HTERT RPE-1 (cell line): ENCODE data around the gene LPIN1.
"Not testable (repeated sequence)": the region's sequence is repeated elsewhere in the genome, so short reads cannot be mapped to it uniquely, and the experiment has no call there.

Source experiments
- in situ Hi-C: fragments of 300-500 bp; cut with MboI; formaldehyde crosslinking; loops from 4 replicates; pipeline ENCODE4 v1.14.3; 2020; ENCODE audit warnings: low sequenced_read_pairs

LPIN1 gene

DNA sequence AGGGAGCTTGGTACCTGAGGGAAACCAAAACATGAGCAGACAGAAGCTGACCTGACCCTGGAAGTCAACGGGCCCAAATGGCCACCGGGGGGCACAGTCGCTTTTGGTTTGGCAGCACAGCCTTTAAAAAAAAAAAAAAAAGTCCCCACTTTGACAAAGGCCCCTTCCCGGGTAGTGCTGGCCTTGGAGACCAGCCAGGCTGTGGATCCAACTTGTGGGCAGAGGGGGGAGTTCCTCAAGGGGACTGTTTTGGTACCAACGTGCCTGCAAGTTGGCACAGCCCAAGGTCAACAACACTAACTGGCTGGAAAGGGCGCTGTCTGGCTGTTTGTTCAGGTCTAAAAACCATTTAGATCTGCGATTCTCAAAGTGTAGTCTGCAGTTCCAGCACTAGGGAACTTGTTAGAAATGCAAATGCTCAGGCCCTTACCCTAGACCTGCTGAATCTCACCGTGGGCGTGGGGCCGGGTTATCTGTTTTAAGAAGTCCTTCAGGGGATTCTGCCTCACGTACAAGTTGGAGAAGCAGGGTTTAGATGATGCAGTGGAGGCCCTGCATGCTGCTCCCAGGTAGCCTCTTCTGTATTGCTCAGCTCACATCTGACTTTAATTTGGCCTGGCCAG is 83.0 kb downstream of the LPIN1 start:
- in situ Hi-C loops = no loop called here

DNA sequence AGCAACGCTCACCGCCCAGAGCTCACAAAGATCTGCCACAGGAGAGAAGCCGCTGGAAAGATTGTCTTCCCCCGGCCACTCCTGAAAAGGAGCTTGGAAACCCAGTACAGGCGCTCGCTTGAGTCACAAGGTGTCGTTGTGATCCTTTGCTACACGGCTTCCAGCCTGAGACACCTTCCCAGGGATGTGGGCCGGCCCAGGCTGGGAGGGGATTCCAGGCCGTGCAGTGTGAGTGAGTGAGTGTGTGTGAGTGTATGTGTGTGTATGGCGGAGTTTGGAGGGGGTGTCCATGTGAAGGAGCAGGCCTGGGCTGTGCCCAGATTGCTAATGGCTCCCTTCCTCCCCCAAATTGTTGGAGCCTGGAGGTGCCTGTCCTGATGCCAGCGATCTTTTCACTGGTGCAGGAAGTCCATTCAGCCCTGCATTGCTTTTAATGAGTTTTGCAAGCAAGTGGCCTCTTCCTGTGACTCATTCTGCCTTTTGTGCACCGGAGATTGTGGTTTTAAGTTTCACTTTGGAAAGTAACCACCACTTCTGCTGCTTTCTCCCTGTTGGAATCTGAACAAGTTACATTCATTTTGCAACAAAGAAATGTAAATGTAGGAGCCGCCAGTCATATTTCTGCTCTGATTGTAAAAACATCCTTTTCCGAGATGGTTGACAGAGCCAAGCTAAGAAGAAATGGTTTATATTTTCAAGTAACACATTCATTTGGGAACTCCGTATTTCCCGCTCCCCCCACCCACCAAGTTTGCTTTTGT is 83.7 kb downstream of the LPIN1 start:
- in situ Hi-C loops = no loop called here

DNA sequence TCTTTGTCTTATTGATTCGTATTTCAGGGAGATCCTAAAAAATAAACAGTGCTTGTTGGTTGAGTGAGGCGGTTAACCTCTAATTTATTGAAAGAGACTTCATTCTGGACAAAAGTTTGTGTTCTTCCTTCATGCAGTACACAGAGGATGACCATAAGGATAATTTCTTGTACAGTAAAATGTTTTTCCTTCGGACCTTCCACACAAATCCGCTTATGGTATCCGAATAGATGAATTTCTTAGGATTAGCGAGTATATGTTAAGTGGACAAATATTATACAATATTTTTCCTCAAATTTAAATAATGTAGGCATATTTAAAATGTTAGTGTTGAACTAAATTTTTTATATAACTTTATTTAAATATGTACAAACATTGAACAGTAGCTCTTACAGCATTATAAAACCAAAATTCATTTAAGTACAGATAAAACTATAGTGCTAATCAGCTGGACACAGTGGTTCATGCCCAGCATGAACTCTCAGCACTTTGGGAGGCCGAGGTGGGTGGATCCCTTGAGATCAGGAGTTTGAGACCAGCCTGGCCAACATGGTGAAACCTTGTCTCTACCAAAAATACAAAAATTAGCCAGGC is 84.4 kb downstream of the LPIN1 start:
- in situ Hi-C loops = no loop called here

DNA sequence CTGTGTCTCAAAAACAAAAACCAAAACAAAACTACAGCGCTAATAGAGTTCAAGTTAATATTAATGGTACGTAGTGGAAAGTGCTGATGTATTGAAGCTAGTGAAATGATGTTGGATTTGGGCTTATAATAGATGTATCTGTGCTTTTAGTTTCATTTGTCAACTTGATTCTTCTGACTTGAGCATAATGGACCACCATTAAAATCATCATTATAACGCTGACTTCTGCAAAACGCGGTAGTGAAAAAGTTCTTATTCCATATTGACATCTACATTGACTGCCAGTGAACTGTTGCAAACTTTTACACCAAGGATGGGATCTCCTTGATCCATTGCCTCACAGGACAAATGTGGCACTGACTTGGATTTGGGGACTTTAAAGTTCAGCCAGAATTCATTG is 85.0 kb downstream of the LPIN1 start:
- in situ Hi-C loops = no loop called here

DNA sequence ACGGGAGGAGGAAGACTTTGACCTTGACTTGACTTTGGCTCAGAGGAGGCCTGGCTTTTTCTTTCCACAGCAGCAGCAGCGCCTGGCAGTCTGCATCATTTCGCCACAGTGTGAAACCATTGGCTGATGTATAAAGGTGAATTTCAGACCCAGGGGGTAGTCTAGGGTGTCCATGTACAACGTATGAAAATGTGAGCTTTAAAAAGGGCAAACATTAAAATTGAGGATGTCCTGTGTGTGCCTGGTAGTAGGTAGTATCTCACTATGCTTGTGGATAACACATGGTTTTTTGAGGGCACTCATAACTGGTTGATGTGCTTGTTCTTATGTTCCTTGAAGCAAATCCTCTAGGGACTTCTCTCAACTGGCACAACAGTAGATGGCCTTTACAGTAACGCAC is 86.1 kb downstream of the LPIN1 start:
- in situ Hi-C loops = no loop called here

DNA sequence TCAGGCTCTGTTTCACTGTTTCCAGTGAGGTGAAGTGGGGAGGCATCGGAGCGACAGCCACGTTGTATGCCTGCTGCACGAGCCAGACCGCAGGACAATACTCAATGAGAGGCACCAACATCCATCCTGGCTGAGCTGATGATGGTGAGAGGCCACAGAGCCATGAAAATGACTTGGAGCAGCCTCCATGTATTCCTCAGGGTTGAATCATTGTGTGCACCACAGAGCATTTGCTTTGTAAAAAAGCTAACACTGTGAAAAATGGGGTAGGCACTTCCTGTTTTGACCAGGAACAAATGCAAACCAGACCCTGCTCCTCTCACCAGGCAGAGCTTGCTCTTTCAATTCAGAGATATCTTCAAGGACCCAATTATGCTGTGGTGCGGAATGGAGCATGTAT is 87.2 kb downstream of the LPIN1 start:
- in situ Hi-C loops = no loop called here

DNA sequence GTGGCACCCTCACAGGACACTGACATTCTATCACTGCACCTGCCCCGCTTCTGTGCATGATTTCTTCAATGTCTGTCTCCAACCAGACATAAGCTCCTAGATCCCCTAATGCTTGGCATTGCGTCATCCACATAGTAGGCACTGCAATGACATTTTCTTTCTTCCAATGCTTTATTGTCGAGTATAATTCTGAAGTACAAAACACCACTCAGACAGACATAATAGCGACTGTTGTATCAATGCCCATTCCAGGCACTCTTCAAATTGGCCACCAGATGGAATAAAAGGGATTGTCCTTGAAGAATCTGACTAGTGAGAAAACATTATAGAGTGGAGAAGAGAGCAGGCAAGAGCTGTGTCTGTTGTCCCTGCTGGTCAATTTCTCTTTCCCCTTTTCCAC is 89.0 kb downstream of the LPIN1 start:
- in situ Hi-C loops = no loop called here

DNA sequence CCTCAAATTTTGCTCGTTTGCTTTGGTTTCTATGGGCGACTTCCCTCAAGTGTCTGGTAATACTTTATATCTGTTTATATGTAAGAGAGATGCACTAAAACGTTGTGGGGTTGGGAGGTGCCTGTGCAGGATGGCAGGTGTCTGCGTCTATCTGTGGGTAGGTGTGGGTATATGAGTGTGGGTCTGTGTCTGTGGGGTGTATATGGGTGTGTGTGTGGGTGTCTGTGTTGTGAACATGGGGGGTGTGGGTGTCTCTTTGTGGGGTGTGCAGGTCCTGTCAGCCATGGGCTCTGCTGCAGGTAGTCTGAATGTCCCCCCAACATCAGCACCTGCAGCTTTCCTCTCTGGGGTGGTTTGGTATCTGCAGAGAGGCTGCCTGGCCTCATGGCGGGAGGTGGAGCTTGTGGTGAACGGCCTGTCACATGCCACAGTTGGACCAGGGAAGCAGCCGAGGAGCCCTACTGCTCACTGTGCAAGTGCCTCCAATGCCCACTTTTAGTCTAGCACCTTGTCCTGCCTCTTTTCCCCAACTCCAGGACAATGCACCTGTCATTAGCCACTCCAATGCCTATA is 90.3 kb downstream of the LPIN1 start:
- in situ Hi-C loops = no loop called here

DNA sequence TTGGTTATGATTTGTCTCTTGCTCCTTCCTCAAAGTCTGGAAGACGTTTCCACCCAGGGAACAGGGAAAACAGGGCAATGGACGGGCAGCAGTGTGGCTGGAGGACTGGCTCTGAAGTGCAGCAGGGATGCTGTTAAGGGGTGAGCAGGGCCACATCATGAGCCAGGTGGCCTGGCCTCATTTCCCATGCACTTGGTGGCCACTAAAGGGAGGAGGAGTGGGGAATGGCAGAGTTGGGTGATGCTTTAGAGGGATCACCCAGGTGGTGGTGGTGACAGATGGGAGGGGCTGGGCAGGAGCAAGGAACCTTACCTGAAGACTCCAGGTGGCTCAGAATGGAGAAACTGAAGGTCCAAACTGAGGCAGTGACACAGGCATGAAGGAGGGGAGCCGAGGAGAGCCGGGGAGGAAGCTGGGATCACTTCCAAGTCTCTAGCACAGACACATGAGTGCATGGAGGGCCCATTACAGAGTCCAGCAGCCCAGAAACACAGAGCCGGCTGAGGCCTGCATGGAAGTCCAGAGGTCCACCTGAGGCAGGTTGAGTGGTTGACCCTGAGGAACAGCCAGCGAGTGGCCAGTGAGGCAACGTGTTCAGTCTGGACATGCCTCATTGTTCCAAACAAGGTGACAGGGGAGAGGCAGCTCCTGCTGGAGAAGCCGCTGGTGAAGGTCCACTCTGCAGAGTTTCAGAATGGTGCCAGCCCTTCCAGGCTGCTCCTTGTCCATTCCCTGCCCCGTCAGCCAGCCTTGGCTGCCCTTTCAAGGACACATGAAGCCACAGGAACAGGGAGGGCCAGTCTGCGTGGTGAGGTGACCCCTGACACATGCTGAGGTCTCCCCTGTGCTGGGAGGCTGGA is 91.7 kb downstream of the LPIN1 start:
- in situ Hi-C loops = no loop called here

DNA sequence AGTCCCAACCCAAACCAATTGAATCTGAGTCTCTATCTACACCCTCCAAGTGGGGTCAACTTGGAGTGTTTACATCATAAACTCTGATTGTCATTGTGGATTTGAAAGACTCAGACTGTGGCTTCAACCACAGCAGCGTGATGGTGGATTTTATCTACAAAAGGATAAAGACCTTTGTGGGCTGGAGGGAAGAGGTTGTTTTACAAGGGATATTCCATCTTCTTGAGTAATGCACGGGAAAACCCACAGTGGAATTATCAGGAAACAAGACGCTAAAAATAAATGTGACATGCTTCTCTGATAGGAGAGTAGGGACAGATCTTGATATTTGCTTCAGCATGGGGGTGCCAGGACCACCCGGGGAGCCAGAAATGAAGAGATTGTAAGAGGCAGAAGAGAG is 93.5 kb downstream of the LPIN1 start:
- in situ Hi-C loops = no loop called here

DNA sequence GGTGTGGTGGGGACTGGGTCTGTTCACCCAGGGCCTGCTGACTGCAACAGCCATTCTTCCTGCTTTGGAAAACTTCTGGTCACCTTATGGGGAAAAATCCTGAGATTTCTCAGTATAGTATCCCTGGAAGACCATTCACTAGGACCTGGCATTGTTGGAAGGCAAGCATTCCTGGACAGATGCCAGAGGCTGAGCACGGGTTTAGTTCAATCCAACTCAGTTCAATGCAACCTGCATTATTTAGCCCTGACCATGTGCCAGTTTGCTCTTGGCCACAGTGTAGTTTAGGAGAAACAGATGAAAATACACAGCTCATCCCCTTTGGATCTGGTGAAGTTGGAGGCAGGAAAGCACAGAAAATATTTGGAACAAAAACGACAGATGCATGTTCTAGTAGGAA is 95.9 kb downstream of the LPIN1 start:
- in situ Hi-C loops = no loop called here

DNA sequence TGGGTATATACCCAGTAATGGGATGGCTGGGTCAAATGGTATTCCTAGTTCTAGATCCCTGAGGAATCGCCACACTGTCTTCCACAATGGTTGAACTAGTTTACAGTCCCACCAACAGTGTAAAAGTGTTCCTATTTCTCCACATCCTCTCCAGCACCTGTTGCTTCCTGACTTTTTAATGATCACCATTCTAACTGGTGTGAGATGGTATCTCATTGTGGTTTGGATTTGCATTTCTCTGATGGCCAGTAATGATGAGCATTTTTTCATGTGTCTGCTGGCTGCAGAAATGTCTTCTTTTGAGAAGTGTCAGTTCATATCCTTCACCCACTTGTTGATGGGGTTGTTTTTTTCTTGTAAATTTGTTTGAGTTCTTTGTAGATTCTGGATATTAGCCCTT is 98.4 kb downstream of the LPIN1 start:
- in situ Hi-C loops = not testable (repeated sequence)

DNA sequence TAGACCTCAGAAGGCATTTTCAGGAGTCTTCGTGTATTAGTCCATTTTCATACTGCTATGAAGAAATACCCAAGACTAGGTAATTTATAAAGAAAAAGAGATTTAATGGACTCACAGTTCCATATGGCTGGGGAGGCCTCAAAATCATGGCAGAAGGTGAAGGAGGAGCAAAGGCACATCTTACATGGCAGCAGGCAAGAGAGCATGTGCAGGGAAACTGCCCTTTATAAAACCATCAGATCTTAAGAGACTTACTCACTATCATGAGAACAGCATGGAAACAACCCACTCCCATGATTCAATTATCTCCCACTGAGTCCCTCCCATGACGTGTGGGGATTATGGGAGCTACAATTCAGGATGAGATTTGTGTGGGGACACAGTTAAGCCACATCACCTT is 101.5 kb downstream of the LPIN1 start:
- in situ Hi-C loops = not testable (repeated sequence)

DNA sequence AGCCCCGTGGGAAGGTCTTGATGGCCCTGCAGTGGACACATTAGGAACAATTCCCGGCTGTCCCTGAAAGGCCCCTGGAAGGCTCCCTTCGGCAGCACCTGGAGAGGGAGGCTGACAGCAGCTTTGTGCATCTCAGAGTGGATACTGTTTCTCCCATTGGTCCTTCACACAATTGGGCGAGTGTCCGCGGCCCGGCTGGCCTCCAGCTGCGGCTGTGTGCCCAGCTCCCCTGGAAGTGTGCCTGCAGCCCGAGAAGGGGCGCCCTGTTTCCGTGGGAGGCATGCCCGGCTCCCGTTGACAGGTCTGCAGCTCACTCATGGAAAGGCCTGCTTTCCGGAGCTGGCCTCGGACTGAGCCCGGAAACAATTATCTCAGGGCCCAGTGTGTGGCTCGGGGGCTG is 103.7 kb downstream of the LPIN1 start:
- in situ Hi-C loops = no loop called here

DNA sequence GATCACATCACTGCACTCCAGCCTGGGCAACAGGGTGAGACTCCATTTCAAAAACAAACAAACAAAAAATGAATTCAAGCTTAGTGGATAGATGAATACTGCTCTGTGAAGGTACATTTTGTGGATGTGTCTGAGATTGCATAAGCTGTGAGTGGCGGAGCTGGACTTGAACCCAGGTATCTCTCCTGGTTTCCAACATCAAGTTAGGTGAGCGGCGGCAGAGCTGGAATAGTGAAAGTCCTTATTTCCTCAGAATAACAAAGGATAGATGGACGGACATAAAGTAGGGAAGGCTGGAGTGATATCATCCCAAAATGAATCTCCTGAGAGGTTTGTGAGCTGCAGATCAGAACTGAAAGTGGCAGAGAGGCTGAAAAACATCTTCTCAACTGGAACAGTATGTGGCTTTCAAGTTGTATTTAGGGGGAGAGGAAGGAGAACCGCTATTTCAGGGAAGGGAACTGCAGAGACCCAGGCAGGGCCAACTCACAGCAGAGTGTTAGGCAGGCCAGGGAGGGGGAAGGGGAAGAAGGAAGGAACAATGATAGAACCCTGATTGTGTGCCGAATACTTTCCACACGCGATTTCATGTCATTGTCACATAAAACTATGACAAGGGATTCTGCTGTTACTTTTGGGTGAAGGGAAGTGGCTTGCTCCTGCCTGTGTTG is 106.2 kb downstream of the LPIN1 start:
- in situ Hi-C loops = no loop called here

DNA sequence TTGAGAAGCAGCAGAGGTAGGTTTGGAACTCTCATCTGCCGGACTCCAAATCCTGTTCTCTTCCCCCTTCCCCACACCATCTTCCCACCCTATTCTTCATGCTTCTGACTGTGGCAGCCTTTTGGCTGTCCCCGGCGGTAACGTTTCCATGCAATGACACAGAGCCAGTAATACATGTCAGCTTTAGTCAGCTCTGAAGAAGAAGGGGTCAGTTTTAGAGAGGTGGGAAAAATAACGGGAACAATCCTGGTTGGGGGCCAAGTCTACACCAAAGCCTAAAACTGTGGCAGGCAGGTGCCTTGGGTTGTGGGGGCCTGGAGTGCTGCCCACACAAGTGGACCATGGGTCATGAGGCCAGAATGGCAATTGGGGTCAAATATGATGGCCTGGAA is 106.8 kb downstream of the LPIN1 start:
- in situ Hi-C loops = no loop called here

DNA sequence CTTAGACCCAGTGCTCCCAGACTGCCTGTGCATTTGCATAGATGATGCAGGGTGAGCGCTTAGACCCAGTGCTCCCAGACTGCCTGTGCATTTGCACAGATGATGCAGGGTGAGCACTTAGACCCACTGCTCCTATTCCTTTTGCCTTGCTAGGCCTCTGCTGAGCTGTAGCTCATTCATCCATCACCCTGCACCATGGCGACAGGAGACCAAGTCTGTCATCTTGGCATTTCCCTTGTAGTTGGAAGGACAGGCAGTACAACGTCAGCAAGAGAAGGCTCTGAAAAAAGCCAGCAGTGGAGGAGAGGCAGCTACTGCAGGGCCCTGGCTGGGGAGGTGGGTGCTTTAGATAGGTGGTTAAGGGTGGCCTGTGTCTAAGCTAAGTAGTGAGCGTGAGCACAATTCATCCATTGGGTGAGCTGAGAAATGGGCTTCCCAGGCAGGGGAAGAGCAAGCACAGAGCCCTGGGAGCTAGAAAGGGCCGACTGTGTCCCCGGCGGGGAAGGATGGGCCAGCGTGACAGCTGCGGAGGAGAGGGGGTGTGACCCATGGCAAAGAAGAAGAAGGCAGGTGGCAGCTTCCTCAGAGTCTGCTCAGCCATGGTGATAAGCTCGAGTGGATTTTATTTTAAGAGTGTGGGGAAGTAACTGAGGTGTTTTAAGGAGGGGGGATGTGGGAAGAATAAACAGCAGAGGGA is 108.8 kb downstream of the LPIN1 start:
- in situ Hi-C loops = no loop called here

DNA sequence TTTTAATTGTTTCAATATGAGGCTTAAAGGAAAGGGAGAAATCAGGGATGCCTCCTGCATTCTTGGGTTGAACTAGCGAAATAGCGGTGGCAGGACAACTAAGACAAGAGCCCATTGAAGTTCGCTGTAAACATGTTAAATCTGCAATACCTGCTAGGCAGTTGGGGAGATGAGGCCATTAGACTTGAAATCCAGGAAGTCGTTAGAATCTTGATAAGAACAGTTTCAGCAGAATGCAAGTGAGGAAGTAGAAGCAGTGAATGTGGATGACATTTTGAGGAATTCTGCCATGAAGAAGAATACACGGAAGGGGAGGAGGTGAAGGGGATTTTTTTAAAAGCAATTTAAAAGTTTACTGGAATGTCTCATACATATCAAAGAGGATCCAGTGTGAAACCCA is 109.7 kb downstream of the LPIN1 start:
- in situ Hi-C loops = no loop called here

DNA sequence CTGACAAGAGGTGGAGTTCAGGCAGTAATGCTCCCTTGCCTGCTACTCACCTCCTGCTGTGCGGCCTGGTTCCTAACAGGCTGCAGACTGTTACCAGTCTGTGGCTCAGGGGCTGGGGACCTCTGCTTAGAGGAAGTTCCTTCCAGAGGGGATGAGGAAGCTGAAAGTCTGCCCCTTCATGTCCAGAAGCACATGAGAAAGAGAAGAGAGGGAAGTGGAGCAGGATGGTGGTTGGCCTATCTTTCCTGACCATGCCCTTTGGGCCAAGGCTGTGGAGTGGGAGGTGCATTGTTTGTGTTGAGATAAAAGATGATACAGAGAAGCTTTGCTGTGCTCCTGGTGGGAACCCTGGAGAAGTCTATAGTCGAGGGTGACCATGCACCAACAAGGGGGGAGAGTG is 112.5 kb downstream of the LPIN1 start:
- in situ Hi-C loops = no loop called here

DNA sequence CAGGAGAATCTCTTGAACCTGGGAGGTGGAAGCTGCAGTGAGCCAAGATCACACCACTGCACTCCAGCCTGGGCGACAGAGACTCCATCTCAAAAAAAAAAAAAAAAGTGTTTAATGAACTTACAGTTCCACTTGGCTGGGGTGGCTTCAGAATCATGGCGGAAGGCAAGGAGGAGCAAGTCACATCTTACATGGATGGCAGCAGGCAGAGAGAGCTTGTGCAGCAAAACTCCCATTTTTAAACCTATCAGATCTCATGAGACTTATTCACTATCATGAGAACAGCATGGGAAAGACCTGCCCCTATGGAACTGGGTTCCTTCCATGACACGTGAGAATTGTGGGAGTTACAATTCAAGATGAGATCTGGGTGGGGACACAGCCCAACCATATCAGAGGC is 113.5 kb downstream of the LPIN1 start:
- in situ Hi-C loops = not testable (repeated sequence)
